ENCODE data around the gene FABP6.

The FABP6 gene

DNA sequence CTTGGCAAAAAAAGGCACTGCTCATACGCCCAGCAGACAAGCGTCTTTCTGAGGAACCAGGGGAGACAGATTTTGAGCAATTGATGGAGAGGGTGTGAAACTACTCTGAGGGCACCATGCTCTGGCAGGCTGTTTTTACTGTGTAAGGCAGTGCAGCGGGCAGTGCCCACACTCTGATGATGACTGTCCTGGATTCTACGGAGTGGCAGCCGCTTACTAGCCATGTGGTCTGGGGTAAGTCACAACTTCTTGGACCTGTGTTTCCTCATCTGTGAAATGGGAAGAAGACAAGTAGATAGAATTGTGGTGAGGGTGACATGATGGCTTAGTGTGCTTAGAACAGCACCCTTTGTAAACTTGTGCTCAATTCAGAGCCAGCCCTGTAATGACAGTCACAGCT is 38.8 kb downstream of the FABP6 start:
- no peak for DNase-seq (ENCODE audit: low read depth)
- no peak overlapping the region for H3K4me3 ChIP-seq (replicated peaks; ENCODE audit: low read depth, low read length)
- TF ChIP-seq, protein P1, sequence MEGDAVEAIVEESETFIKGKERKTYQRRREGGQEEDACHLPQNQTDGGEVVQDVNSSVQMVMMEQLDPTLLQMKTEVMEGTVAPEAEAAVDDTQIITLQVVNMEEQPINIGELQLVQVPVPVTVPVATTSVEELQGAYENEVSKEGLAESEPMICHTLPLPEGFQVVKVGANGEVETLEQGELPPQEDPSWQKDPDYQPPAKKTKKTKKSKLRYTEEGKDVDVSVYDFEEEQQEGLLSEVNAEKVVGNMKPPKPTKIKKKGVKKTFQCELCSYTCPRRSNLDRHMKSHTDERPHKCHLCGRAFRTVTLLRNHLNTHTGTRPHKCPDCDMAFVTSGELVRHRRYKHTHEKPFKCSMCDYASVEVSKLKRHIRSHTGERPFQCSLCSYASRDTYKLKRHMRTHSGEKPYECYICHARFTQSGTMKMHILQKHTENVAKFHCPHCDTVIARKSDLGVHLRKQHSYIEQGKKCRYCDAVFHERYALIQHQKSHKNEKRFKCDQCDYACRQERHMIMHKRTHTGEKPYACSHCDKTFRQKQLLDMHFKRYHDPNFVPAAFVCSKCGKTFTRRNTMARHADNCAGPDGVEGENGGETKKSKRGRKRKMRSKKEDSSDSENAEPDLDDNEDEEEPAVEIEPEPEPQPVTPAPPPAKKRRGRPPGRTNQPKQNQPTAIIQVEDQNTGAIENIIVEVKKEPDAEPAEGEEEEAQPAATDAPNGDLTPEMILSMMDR (IDR thresholded peaks at IDR 0.05; ENCODE audit: low read length, missing control alignments): no peak

DNA sequence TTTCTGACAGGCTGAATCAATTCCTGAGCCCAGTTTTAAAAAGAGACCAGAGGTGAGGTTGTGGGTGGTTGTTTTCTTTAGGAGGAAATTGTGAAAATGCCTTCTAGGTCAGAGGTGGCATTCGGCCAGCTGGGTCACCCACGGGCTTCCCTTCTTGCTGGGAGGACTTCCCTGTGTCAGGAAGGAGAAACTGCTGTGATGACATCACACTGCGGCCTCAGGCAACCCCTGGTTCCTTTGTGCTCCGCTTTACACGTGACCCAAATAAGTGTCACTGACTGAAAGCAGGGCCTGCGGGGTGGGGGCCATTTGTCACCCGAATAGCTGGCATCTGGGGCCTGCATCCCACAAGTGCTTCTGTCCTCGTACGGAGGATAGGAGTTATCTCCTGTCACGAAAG is 39.7 kb downstream of the FABP6 start:
- DNase-seq (ENCODE audit: low read depth): peak; percentile 92
- TF ChIP-seq, protein P1 (IDR thresholded peaks at IDR 0.05; ENCODE audit: low read length, missing control alignments): no peak

DNA sequence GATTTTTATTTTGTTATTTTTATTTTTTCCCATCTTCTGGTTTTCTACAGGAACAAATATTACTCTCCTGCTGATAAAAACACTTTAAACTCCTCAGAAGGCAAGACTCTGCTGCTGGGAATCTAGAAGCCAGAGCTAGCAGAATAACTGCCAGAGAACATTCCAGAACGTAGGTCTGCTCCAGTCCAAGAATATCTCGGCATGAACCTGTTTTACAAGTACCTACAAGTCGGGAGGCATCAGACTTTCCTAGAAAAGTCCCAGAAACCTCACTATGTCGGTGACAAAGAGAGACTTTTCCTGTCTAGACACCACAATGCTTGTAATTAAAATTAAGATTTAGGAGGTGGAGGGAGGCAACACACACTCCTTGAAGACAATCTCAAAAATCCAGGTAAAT is 41.4 kb downstream of the FABP6 start:
- no peak overlapping the region for H3K4me3 ChIP-seq (replicated peaks; ENCODE audit: low read depth, low read length)
- TF ChIP-seq, protein P1 (IDR thresholded peaks at IDR 0.05; ENCODE audit: low read length, missing control alignments): no peak
- DNase-seq (ENCODE audit: low read depth): no peak

More for the DNA sequence above, 39.7 kb downstream of the FABP6 start:
- H3K4me3 ChIP-seq (replicated peaks; ENCODE audit: low read depth, low read length): no peak overlapping the region

DNA sequence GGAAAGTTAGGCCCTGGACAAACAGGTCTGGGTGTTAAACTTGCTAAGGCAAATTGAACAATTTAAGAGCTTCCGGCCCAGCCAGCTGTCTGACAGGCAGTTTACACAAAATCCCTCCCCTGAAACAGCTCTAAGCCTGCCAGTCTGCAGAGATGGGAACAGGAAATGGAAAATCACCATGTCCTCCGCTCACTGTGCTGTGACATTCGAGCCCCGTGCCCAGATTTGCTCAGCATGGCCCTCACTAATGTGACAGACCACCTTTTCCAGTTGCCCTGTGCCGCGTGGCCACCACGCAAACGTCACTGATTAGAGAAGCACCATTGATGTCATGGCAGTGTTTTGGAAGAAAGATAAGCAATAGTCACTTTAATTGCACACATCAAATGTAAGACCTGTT is 42.1 kb downstream of the FABP6 start:
- TF ChIP-seq, protein P1 (IDR thresholded peaks at IDR 0.05; ENCODE audit: low read length, missing control alignments): no peak
- DNase-seq (ENCODE audit: low read depth): no peak
- H3K4me3 ChIP-seq (replicated peaks; ENCODE audit: low read depth, low read length): no peak overlapping the region

DNA sequence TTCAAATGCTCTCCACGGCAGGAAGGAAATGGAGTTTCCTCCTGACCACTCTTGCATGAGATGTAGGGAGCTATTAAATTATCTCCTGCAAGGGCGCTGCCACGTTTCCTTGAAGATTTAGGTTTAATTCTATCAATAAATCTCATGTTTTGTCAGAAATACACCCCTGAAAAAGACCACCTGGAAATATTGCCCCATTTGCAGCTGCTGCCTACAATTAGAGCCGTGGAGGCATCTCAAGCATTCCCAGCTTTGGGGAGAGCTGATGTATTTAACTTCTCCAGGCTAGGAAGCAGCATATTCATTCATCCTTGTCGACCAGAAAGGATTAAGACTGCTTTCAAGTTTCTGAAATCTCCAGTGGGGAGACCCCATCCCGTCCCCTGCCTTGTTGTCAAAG is 42.5 kb downstream of the FABP6 start:
- H3K4me3 ChIP-seq (replicated peaks; ENCODE audit: low read depth, low read length): no peak overlapping the region
- TF ChIP-seq, protein P1 (IDR thresholded peaks at IDR 0.05; ENCODE audit: low read length, missing control alignments): no peak
- DNase-seq (ENCODE audit: low read depth): no peak

DNA sequence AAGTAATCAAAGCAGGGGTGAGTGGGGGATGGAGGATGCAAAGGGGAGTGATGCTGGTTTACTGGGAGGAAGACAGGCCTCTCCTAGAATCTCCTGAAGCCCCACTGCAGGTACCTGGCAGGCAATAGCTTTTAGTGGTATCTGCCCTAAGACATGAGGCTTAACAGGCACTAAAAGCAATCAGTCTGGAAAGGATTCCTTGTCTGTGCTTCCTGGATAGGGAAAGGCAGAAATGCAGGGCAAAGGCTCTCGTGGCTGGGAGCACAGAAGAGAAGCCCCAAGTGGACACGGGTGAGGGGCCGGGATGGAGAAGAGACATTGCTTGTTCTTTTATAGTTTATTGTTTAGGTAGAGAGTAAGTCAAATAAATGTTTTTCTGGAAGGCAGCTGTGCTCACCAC is 43.0 kb downstream of the FABP6 start:
- TF ChIP-seq, protein P1 (IDR thresholded peaks at IDR 0.05; ENCODE audit: low read length, missing control alignments): no peak
- no peak for DNase-seq (ENCODE audit: low read depth)
- no peak overlapping the region for H3K4me3 ChIP-seq (replicated peaks; ENCODE audit: low read depth, low read length)

DNA sequence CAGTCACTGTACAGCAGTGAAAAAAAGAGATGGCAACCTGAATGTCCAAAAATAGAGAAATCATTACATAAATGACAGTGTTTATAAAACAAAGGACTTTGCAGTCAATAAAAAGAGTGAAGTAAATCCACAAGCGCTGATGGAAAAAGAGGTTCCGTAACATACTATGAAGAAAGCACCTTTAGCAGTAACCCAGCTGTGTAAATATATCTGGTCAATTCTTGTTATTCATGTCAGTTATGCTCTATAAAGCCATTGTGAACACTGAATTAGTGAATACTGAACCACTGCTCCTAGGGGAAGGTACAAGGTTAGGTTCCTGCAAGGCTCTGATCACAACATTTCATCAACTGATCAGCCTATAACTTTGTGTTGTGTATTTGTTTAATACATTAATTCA is 43.6 kb downstream of the FABP6 start:
- TF ChIP-seq, protein P1 (IDR thresholded peaks at IDR 0.05; ENCODE audit: low read length, missing control alignments): no peak
- no peak overlapping the region for H3K4me3 ChIP-seq (replicated peaks; ENCODE audit: low read depth, low read length)
- no peak for DNase-seq (ENCODE audit: low read depth)

Data from fibroblast of pulmonary artery (primary cell).